ENCODE data around the gene VPS41.

DNA sequence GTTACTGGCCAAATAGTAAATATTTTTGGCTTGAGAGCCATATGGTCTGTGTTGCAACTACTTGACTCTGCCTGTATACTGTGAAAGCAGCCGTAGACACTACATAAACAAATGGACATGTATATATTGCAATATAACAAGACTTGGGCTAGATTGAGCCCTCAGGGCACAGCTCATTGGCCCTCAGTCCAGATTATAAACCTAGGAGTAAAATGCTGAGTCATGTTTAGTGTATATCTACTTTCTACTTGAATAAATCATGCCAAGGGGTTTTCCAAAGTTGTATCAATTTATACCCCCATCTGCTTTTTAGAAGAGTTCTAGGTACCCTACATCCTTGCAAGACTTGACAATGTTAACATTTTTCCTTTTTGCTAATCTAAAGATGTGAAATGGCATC lies 41.3 kb upstream of the VPS41 start:
- TF ChIP-seq POLR2A (IDR thresholded peaks at IDR 0.05), result no peak
- TF ChIP-seq POLR2AphosphoS5 (IDR thresholded peaks at IDR 0.05), result no peak
- TF ChIP-seq EP300 (IDR thresholded peaks at IDR 0.05), result no peak
- TF ChIP-seq CTCF (IDR thresholded peaks at IDR 0.05), result no peak

All from sigmoid colon (tissue), 4 donors.